D341Med (cell line): ENCODE results near the gene PLCD3.
A peak's percentile ranks its signal among the peaks of the same experiment; 100 is the strongest.

Experiments used
- DNase-seq: peaks from one replicate; pipeline ENCODE4 v3.0.0; 2012; ENCODE audit warnings: low spot score

Gene PLCD3

GRCh38 chr17:45103269-45103795, 29.0 kb downstream of the PLCD3 start:
- no peak for DNase-seq

DNA sequence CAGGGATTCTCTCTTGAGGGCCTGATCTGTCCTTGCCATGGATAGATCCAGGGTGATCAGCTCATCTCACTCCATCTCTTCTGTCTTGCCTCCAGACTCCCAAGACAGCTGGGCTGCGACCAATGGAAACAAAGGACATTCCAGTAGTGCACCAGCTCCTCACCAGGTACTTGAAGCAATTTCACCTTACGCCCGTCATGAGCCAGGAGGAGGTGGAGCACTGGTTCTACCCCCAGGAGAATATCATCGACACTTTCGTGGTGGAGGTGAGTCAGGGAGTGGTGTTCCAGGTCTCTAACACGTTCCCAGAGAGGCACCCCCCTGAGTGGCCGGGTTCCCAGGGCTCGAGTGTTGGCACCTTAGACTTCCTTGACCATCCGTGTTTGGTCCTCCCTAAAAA, 29.5 kb downstream of the PLCD3 start:
- no peak for DNase-seq

GRCh38 chr17:45101883-45102811, 30.2 kb downstream of the PLCD3 start:
- DNase-seq: no peak

DNA sequence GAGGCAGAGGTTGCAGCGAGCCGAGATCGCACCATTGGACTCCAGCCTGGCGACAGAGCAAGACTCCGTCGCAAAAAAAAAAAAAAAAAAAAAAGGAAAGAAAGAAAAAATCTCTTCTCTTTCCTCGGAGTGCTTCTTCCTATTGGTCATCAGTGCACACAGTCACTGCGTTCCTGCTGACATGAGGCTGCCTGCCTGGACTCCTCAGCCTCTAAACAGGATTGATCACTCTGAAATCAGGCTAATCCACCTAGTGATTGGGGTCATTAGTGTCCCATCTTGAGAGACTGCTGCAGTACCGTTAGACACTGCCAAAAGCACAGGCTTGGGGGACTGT, 30.8 kb downstream of the PLCD3 start:
- peak; percentile 34 for DNase-seq

GRCh38 chr17:45098869-45099616, 33.3 kb downstream of the PLCD3 start:
- peak; percentile 95 for DNase-seq

DNA sequence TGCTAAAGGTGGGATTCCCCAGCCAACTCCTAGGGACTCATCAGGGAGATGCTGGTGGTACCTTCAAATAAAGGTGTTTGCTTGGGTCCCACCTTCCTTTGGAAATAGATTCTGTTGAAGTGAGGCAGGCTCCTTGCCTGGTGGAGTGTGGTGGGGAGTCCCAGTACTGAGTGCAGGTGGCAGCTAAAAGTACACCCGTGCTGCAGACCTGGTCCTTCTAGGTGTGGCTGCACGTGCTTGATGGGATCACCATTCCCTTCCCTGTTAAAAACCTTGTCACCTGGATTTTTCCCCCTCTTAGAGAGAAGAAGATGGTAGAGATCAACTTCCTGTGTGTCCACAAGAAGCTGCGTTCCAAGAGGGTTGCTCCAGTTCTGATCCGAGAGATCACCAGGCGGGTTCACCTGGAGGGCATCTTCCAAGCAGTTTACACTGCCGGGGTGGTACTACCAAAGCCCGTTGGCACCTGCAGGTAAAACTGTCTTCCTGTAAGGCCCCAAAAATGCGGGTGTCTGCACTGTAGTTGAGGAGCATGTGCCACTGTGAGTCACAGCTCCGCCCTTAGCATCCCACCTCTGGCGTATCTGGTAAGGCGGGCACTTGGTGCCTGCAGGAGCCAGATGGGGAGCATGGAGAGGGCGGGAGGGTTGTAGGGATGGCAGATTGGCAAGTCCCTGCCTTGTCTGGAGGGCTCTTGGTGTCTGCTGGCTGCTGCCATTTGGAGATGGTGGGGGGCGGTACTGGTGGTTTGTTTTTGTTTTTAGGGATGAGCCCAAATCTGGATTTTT, 34.0 kb downstream of the PLCD3 start:
- peak; percentile 63 for DNase-seq

GRCh38 chr17:45096926-45097325, 35.4 kb downstream of the PLCD3 start:
- DNase-seq: peak; percentile 38

- peak; percentile 73 for DNase-seq
Measured at GRCh38 chr17:45096141-45096540, 36.2 kb downstream of the PLCD3 start.

- DNase-seq: no peak
Measured at GRCh38 chr17:45093444-45094110, 38.7 kb downstream of the PLCD3 start.

DNA sequence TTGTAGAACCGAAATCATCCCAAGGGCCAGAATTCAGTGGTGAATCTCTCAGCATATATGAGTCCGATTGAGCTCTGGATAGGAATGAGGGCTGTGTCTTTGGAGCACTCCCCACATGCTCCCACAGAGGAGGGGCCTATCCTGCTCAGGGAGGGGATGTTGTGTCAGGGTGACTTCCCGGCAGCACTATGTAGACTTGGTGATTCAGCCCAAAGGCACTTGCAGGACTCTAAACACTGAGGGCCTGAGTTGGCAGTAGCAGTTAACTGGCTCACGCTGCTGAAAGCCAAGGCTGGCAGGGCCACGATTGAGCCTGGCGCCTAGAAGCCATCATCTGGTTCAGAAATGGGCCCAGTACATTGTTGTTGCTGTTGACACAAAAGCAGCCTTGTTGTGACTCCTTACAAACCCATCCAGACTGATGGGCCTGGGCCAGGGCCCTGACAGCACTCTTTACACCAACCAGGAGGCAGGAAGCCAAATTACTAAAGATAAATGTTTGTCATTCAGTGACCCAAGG, 39.3 kb downstream of the PLCD3 start:
- no peak for DNase-seq

- no peak for DNase-seq
Measured at GRCh38 chr17:45091778-45092425, 40.4 kb downstream of the PLCD3 start.

DNA sequence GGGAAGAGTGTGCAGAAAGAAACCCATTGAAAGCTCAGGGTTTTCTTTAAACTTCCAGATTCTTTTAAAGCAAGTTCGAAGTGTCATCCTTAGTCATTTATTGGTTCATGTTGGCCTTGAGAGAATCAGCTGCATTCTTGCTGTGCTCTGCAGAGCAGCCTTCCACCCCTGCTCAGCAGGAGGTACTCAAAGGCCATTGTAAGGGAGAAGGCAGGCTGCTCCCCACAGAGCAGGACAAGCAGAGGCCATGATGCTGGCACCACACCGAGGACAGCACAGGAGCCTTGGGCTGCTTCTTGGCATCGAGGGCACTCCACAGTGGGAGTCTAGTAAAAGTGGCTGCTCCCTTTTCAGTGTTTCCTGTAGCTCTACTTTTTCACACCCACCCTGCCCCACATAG, 41.6 kb downstream of the PLCD3 start:
- DNase-seq: no peak

GRCh38 chr17:45088741-45089140, 43.6 kb downstream of the PLCD3 start:
- DNase-seq: no peak

DNA sequence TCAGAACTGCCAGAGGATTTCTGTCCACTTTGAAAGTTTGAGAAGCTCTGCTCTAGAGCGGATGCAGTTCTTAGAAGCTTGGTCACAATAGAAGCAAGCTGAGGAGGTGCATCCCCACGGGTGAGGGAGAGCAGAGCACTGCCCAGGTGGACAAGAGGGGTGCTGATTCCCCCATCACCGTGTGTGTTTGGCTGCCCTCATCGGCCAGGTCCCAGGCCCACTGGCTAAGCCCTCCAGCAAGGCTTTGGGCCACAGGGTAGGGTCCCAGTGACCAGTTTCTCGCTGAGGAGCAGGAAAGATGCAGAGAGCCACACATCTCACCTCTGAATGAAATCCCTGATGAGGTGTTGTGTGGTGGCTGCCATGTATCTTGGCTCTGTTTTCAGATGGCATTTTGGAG, 44.3 kb downstream of the PLCD3 start:
- DNase-seq: no peak

DNA sequence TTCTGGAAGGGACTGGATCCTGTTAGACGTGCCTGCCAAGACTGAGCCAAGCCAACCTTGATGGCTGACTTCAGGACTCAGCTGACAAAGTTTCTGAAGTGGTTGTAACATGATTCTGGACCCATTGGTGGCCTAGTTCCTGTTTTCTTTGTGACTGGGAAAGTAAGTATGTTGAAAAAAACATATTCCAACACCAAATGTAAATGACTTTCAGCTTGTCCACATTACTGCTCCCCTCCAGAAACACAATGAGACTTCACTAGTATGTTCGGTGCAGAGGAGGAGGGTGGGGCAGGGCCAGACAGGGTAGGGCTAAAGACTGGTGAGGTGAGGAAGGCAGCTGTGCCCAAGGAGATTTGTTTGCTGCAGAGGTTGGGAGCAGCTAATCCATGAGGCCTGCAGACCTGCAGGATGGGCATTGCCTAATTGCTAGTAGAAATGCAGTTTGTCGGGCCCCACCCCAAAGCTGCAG, 44.8 kb downstream of the PLCD3 start:
- no peak for DNase-seq

- DNase-seq: no peak
Measured at GRCh38 chr17:45086865-45087503, 45.3 kb downstream of the PLCD3 start.

DNA sequence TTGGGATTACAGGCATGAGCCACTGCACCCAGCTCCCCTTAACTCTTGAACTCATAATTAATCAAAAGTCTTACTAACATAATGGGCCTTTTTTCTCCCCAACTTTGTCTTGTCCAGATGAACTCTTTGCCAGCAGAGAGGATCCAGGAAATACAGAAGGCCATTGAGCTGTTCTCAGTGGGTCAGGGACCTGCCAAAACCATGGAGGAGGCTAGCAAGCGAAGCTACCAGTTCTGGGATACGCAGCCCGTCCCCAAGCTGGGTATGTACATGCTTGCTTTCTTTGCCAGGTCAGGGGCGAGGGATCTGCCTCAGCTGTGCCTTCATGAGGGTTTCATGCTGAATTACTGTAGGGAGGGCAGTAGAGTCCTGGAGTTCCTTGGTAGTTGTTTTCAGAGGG, 45.9 kb downstream of the PLCD3 start:
- no peak for DNase-seq

GRCh38 chr17:45081047-45081703, 51.1 kb downstream of the PLCD3 start:
- DNase-seq: no peak

DNA sequence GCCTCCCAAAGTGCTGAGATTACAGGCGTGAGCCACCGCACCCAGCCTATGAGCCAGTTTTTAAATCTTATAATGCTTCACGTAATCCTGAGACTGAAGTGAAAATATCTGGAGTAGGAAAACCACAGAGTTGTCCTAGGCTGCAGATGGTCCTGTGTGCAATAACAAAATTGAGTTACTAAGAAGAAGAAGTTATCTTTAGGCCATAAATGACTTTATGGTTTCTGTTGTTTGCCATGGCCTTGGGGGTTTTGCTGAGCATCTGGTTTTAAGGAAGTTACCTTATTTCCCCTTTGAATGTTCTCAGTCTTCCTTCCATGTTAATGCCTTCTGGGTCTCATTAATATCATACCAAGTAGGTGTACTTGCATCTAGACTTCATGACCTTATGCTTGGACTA, 54.7 kb downstream of the PLCD3 start:
- DNase-seq: no peak
